ENCODE results near the gene CYTH4.

DNA sequence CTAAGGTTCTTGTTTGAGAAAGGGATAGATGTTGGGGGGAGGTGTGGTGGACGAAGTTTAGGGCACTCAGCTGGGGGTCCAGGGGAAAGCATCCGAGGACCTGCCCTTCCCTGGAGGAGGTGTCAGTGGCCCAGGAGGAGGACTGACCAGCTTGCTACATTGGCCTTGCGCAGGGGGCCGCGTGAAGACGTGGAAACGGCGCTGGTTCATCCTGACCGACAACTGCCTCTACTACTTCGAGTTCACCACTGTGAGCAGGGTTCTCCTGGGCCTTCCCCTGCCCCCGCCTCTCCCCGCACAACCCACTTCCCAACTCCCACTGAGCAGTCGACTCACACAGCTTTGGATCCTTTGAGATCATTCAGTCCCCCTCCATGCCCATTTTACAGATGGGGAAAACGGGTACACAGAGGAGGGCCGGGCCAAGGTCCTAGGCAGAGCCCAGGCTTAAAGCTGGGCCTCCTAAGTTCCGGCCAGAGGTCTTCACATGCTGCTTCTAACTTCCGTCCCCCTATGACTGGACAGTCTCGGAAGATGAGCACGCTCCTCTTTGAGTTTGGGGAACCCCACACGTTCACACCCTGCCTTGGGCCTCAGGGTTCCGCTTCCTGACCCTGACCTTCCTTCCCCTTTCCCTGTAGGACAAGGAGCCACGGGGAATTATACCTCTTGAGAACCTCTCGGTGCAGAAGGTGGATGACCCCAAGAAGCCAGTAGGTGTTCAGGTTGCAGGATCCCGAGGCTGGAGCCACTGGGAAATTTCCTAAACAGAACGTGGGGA lies 28.7 kb downstream of the CYTH4 start:
- TF ChIP-seq REST (IDR thresholded peaks at IDR 0.05; ENCODE audit: low read depth): no peak
- TF ChIP-seq, protein P1, sequence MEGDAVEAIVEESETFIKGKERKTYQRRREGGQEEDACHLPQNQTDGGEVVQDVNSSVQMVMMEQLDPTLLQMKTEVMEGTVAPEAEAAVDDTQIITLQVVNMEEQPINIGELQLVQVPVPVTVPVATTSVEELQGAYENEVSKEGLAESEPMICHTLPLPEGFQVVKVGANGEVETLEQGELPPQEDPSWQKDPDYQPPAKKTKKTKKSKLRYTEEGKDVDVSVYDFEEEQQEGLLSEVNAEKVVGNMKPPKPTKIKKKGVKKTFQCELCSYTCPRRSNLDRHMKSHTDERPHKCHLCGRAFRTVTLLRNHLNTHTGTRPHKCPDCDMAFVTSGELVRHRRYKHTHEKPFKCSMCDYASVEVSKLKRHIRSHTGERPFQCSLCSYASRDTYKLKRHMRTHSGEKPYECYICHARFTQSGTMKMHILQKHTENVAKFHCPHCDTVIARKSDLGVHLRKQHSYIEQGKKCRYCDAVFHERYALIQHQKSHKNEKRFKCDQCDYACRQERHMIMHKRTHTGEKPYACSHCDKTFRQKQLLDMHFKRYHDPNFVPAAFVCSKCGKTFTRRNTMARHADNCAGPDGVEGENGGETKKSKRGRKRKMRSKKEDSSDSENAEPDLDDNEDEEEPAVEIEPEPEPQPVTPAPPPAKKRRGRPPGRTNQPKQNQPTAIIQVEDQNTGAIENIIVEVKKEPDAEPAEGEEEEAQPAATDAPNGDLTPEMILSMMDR (IDR thresholded peaks at IDR 0.05 in 2 of 3, conservative IDR thresholded peaks at IDR 0.05 in 1 of 3; ENCODE audit: borderline replicate concordance in 1 of 3, insufficient read depth in 1 of 3, low read depth in 2 of 3, low read length in 2 of 3): no peak
- TF ChIP-seq, protein P2, sequence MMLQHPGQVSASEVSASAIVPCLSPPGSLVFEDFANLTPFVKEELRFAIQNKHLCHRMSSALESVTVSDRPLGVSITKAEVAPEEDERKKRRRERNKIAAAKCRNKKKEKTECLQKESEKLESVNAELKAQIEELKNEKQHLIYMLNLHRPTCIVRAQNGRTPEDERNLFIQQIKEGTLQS (IDR thresholded peaks at IDR 0.05): no peak
- no peak for TF ChIP-seq POLR2A (IDR thresholded peaks at IDR 0.05; ENCODE audit: borderline replicate concordance, extremely low read depth, insufficient read depth, insufficient read length)
- TF ChIP-seq EZH2 (IDR thresholded peaks at IDR 0.05): no peak
- TF ChIP-seq POLR2AphosphoS5 (IDR thresholded peaks at IDR 0.05; ENCODE audit: low read depth, low read length): no peak
- no peak for TF ChIP-seq CEBPB (IDR thresholded peaks at IDR 0.05; ENCODE audit: low read depth)
- TF ChIP-seq JUND (IDR thresholded peaks at IDR 0.05): no peak
- TF ChIP-seq SP1 (IDR thresholded peaks at IDR 0.05; ENCODE audit: low read depth): no peak
- TF ChIP-seq YY1 (IDR thresholded peaks at IDR 0.05; ENCODE audit: extremely low read depth, insufficient replicate concordance, low read depth, low read length): no peak
- TF ChIP-seq ELF1 (IDR thresholded peaks at IDR 0.05; ENCODE audit: borderline replicate concordance, low read depth): no peak
- TF ChIP-seq SRF (IDR thresholded peaks at IDR 0.05; ENCODE audit: low read depth): no peak

Measured in HCT116 (cell line).